Inflammatory macrophage treated with lipopolysaccharide for 4 hours (primary cell): ENCODE results near the gene EN2.

Experiments used
- DNase-seq: peaks from one replicate; pipeline ENCODE4 v3.0.0-alpha.2; 2020

EN2 gene

GRCh38 chr7:155458111-155458877 is at the start of gene EN2:
Gene EN2, plus strand, starts transcription at chr7:155458129. Its CDS starts 249 bp downstream, at chr7:155458378.
- DNase-seq: no peak

GRCh38 chr7:155408651-155409586 is 49.0 kb upstream of the EN2 start:
- no peak for DNase-seq

- no peak for DNase-seq
Measured at GRCh38 chr7:155409980-155410379, 47.9 kb upstream of the EN2 start.

GRCh38 chr7:155410431-155410830 is 47.5 kb upstream of the EN2 start:
- no peak for DNase-seq

- DNase-seq: no peak
Measured at GRCh38 chr7:155411718-155412415, 46.1 kb upstream of the EN2 start.

- peak; percentile 43 for DNase-seq
Measured at GRCh38 chr7:155412416-155413253, 45.3 kb upstream of the EN2 start.

- DNase-seq: no peak
Measured at GRCh38 chr7:155414547-155415492, 43.1 kb upstream of the EN2 start.

GRCh38 chr7:155416646-155417380 is 41.1 kb upstream of the EN2 start:
- no peak for DNase-seq

GRCh38 chr7:155418304-155418703 is 39.6 kb upstream of the EN2 start:
- no peak for DNase-seq

GRCh38 chr7:155418941-155419755 is 38.8 kb upstream of the EN2 start:
- no peak for DNase-seq

- no peak for DNase-seq
Measured at GRCh38 chr7:155420116-155420515, 37.8 kb upstream of the EN2 start.

- no peak for DNase-seq
Measured at GRCh38 chr7:155422151-155422550, 35.8 kb upstream of the EN2 start.

GRCh38 chr7:155422599-155423336 is 35.2 kb upstream of the EN2 start:
- DNase-seq: no peak

GRCh38 chr7:155423337-155424285 is 34.3 kb upstream of the EN2 start:
- no peak for DNase-seq

- DNase-seq: no peak
Measured at GRCh38 chr7:155424301-155425010, 33.5 kb upstream of the EN2 start.

GRCh38 chr7:155425011-155425340 is 33.0 kb upstream of the EN2 start:
- no peak for DNase-seq

GRCh38 chr7:155425887-155426286 is 32.0 kb upstream of the EN2 start:
- DNase-seq: no peak
